K562 (cell line): Measurements from ENCODE around the gene MYO3B. TPM values are rescaled to one million over a fixed set of nuclear protein-coding genes. Genes with fewer than 3 reads are reported as not detected.

Source experiments
- BRF1 ChIP-seq: IDR thresholded peaks from 3 replicates; pipeline ENCODE4 v1.6.1; 2011; ENCODE audit warnings: borderline replicate concordance, mild to moderate bottlenecking; ENCODE audit not compliant: insufficient read length; ENCODE audit errors: extremely low read depth
- CHD1 ChIP-seq: fragments of 200-600 bp; sonication (generic); IDR thresholded peaks from one replicate; pipeline ENCODE4 v1.6.1; 2012; ENCODE audit warnings: mild to moderate bottlenecking, moderate library complexity, low read length, inconsistent platforms
- CLOCK ChIP-seq: fragments of 250-450 bp; sonication (Bioruptor Pico); IDR thresholded peaks from 2 replicates; pipeline ENCODE4 v1.4.0; 2020; ENCODE audit warnings: mild to moderate bottlenecking, moderate library complexity, borderline replicate concordance
- ETV1 ChIP-seq: fragments of 450-650 bp; conservative IDR thresholded peaks from 2 replicates; pipeline ENCODE4 v1.6.1; 2016; ENCODE audit warnings: missing genetic modification characterization, control low read depth, low read depth, missing compliant biosample characterization
- KAT8 ChIP-seq: fragments of 450-650 bp; IDR thresholded peaks from 2 replicates; pipeline ENCODE4 v1.6.1; 2016; ENCODE audit warnings: low read depth, mild to moderate bottlenecking
- KDM5B ChIP-seq: fragments of 200-600 bp; sonication (generic); IDR thresholded peaks from 2 replicates; pipeline ENCODE4 v1.6.1; 2012; ENCODE audit warnings: low read depth, mild to moderate bottlenecking, moderate library complexity, low read length, control low read depth, inconsistent platforms; ENCODE audit not compliant: insufficient replicate concordance
- MLX ChIP-seq, 2 experiments: fragments of 450-650 bp in 1 of 2; sonication (generic) in 1 of 2; formaldehyde crosslinking; conservative IDR thresholded peaks; 2 replicates each; pipeline versions ENCODE4 v1.4.0 to v1.8.1; 2020 to 2022; ENCODE audit warnings: mild to moderate bottlenecking in 1 of 2, missing genetic modification reagents in 1 of 2
- PRPF4 ChIP-seq: fragments of 200-400 bp; formaldehyde crosslinking; IDR thresholded peaks from one replicate; pipeline ENCODE4 v1.6.1; 2017; ENCODE audit warnings: low read length, low read depth, mild to moderate bottlenecking; ENCODE audit not compliant: insufficient read depth, poor library complexity, severe bottlenecking
- PTBP1 ChIP-seq: fragments of 200-400 bp; formaldehyde crosslinking; IDR thresholded peaks from 2 replicates; pipeline ENCODE4 v1.6.1; 2017; ENCODE audit warnings: low read depth, low read length
- RBM14 ChIP-seq: fragments of 200-400 bp; formaldehyde crosslinking; IDR thresholded peaks from 2 replicates; pipeline ENCODE4 v1.6.1; 2018; ENCODE audit warnings: low read depth, mild to moderate bottlenecking, low read length, moderate library complexity, borderline replicate concordance; ENCODE audit not compliant: insufficient read depth
- RBM34 ChIP-seq: fragments of 200-400 bp; formaldehyde crosslinking; IDR thresholded peaks from 2 replicates; pipeline ENCODE4 v1.6.1; 2018; ENCODE audit warnings: low read length, borderline replicate concordance; ENCODE audit not compliant: insufficient read depth
- RUNX1 ChIP-seq: sonication (generic); IDR thresholded peaks from 2 replicates; pipeline ENCODE4 v1.6.1; 2016; ENCODE audit warnings: antibody characterized with exemption, low read depth
- SIN3B ChIP-seq: fragments of 450-650 bp; IDR thresholded peaks from 2 replicates; pipeline ENCODE4 v1.6.1; 2017; ENCODE audit warnings: low read depth, mild to moderate bottlenecking, moderate library complexity
- SNIP1 ChIP-seq: fragments of 450-650 bp; IDR thresholded peaks from 2 replicates; pipeline ENCODE4 v1.7.1; 2017; ENCODE audit warnings: low read depth, mild to moderate bottlenecking
- ZKSCAN3 ChIP-seq: fragments of 250-450 bp; sonication (Bioruptor Pico); IDR thresholded peaks from 2 replicates; pipeline ENCODE4 v1.4.0; 2020
- ZNF143 ChIP-seq: sonication (generic); formaldehyde crosslinking; IDR thresholded peaks from 2 replicates; pipeline ENCODE4 v1.9.0; 2022; ENCODE audit warnings: mild to moderate bottlenecking, missing genetic modification reagents
- ZNF146 ChIP-seq: IDR thresholded peaks from one replicate; pipeline ENCODE4 v1.6.1; 2018; ENCODE audit warnings: missing compliant biosample characterization; ENCODE audit not compliant: unreplicated experiment
- ZNF253 ChIP-seq: fragments of 250-450 bp; sonication (Bioruptor Pico); conservative IDR thresholded peaks from 2 replicates; pipeline ENCODE4 v1.6.1; 2021; ENCODE audit warnings: mild to moderate bottlenecking
- ZNF280A ChIP-seq: fragments of 450-650 bp; IDR thresholded peaks from 2 replicates; pipeline ENCODE4 v1.6.1; 2018; ENCODE audit warnings: mild to moderate bottlenecking, low read depth; ENCODE audit not compliant: partially characterized antibody
- polyA plus RNA-seq, 8 experiments: library from polyadenylated mRNA; depleted of rRNA in 4 of 8; stranded (reverse) in 5 of 8; unstranded in 3 of 8; fragments of >200 nt; fragmentation: Nextera tagmentation in 2 of 8; fragmentation: Illumina TruSeq in 1 of 8; extraction: Ambion mirVana in 2 of 8; extraction: Trizol in 1 of 8; gene quantifications; 2 replicates each; pipeline versions ENCODE4 v1.2.1 to v1.2.3, GENCODE V29; 2011 to 2014; ENCODE audit warnings: inconsistent platforms in 1 of 8, missing spikeins in 1 of 8
- total RNA-seq, 7 experiments: library from RNA; depleted of rRNA in 6 of 7; stranded (reverse); fragments of >200 nt in 6 of 7; fragmentation: Illumina TruSeq in 2 of 7; extraction: Trizol in 2 of 7; gene quantifications; 2 replicates each; pipeline versions ENCODE4 v1.2.1 to v1.2.3, GENCODE V29; 2011 to 2021; ENCODE audit warnings: low replicate concordance in 1 of 7
- TF ChIP-seq, protein P1 (sequence below): sonication (generic); formaldehyde crosslinking; IDR thresholded peaks from 2 replicates; pipeline ENCODE4 v1.8.0; 2023; ENCODE audit warnings: mild to moderate bottlenecking, missing genetic modification reagents

The MYO3B gene
- total and polyA plus RNA-seq, 9 of the 15 experiments (the other 6 are each of a cell fraction or from before 2014, with no cell fraction given) = 2.7 to 6.5 (median 3.6) TPM

- TF ChIP-seq BRF1 (no peak), SNIP1 (no peak), RUNX1 (no peak), ZNF143 (no peak), RBM34 (no peak), ZNF146 (CRISPR knock-in tag) (no peak), ZKSCAN3 (CRISPR knock-in tag) (no peak), PTBP1 (no peak), ZNF280A (no peak), KAT8 (no peak), ZNF253 (CRISPR knock-in tag) (no peak), CLOCK (CRISPR knock-in tag) (no peak), SIN3B (no peak), CHD1 (no peak), ETV1 (tag) (no peak), PRPF4 (no peak), RBM14 (no peak), KDM5B (no peak), MLX (CRISPR knock-in tag; conservative IDR thresholded peaks at IDR 0.05) (no peak)
- TF ChIP-seq, protein P1, sequence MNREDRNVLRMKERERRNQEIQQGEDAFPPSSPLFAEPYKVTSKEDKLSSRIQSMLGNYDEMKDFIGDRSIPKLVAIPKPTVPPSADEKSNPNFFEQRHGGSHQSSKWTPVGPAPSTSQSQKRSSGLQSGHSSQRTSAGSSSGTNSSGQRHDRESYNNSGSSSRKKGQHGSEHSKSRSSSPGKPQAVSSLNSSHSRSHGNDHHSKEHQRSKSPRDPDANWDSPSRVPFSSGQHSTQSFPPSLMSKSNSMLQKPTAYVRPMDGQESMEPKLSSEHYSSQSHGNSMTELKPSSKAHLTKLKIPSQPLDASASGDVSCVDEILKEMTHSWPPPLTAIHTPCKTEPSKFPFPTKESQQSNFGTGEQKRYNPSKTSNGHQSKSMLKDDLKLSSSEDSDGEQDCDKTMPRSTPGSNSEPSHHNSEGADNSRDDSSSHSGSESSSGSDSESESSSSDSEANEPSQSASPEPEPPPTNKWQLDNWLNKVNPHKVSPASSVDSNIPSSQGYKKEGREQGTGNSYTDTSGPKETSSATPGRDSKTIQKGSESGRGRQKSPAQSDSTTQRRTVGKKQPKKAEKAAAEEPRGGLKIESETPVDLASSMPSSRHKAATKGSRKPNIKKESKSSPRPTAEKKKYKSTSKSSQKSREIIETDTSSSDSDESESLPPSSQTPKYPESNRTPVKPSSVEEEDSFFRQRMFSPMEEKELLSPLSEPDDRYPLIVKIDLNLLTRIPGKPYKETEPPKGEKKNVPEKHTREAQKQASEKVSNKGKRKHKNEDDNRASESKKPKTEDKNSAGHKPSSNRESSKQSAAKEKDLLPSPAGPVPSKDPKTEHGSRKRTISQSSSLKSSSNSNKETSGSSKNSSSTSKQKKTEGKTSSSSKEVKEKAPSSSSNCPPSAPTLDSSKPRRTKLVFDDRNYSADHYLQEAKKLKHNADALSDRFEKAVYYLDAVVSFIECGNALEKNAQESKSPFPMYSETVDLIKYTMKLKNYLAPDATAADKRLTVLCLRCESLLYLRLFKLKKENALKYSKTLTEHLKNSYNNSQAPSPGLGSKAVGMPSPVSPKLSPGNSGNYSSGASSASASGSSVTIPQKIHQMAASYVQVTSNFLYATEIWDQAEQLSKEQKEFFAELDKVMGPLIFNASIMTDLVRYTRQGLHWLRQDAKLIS = peak; percentile 75; the same call in 1 of the 2 replicates
These were observed 146.7 kb downstream of the MYO3B start (continued) for GRCh38 chr2:170324640-170325046.
